Measurements from ENCODE around the gene ATXN1. TPM values are rescaled to one million over a fixed set of nuclear protein-coding genes. Genes with fewer than 3 reads are reported as not detected.

The ATXN1 gene
- total RNA-seq, 1 experiment from 2014 or later: 8.1 TPM

DNA sequence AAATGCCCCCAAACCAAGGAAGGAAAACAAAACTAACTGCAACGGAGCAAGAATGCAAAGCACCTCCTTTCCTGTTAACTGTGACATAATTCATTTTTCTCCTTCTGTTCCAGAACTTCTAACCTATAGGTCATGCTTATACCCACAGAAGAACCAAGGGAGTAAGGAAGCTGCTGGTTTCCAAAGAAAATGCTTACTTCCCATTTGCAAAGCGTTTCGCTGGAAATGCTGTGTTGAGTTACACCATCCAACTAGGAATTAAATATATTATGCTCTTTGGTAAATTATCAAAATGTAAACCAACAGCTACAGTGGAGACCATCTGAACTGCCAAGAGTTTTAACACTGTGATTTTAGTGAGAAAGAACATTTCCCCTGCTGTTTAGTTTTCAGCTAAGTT, 42.9 kb downstream of the ATXN1 start:
- ChIA-PET POLR2A (no interaction called here), CTCF (no interaction called here)
- Mint-ChIP-seq H3K36me3 (no peaks in the 10 kb centered on the region), H3K4me1 (peaks cover 16% of the 10 kb centered on the region), H3K9me3 (no peaks in the 10 kb centered on the region), H3K4me3 (no peak overlapping the region), H3K27me3 (ENCODE audit: low read depth) (no peaks in the 10 kb centered on the region), H3K27ac (no peak overlapping the region)
- DNase-seq (ENCODE audit: low spot score) (no peak), ATAC-seq (no peak)
- TF ChIP-seq, protein P1, sequence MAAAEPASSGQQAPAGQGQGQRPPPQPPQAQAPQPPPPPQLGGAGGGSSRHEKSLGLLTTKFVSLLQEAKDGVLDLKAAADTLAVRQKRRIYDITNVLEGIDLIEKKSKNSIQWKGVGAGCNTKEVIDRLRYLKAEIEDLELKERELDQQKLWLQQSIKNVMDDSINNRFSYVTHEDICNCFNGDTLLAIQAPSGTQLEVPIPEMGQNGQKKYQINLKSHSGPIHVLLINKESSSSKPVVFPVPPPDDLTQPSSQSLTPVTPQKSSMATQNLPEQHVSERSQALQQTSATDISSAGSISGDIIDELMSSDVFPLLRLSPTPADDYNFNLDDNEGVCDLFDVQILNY (CRISPR knock-in tag; IDR thresholded peaks at IDR 0.05): no peak
- TF ChIP-seq SOX15 (CRISPR knock-in tag; IDR thresholded peaks at IDR 0.05) (no peak), CBFB (CRISPR knock-in tag; IDR thresholded peaks at IDR 0.05; ENCODE audit: low read depth) (no peak), NFATC4 (CRISPR knock-in tag; IDR thresholded peaks at IDR 0.05) (no peak), FOXP1 (CRISPR knock-in tag; IDR thresholded peaks at IDR 0.05; ENCODE audit: borderline replicate concordance) (no peak), GABPB1 (CRISPR knock-in tag; IDR thresholded peaks at IDR 0.05) (no peak), ETV6 (CRISPR knock-in tag; IDR thresholded peaks at IDR 0.05) (no peak), OVOL2 (CRISPR knock-in tag; IDR thresholded peaks at IDR 0.05; ENCODE audit: borderline replicate concordance) (no peak), TCF7 (CRISPR knock-in tag; IDR thresholded peaks at IDR 0.05; ENCODE audit: low read depth) (no peak), MXD4 (CRISPR knock-in tag; IDR thresholded peaks at IDR 0.05; ENCODE audit: borderline replicate concordance) (no peak), ZNF219 (CRISPR knock-in tag; IDR thresholded peaks at IDR 0.05; ENCODE audit: borderline replicate concordance) (no peak), IRF2 (CRISPR knock-in tag; IDR thresholded peaks at IDR 0.05; ENCODE audit: borderline replicate concordance, low read depth) (no peak), NFE2L1 (CRISPR knock-in tag; IDR thresholded peaks at IDR 0.05) (no peak), NR2C2 (CRISPR knock-in tag; IDR thresholded peaks at IDR 0.05) (no peak)
- TF ChIP-seq, protein P2, sequence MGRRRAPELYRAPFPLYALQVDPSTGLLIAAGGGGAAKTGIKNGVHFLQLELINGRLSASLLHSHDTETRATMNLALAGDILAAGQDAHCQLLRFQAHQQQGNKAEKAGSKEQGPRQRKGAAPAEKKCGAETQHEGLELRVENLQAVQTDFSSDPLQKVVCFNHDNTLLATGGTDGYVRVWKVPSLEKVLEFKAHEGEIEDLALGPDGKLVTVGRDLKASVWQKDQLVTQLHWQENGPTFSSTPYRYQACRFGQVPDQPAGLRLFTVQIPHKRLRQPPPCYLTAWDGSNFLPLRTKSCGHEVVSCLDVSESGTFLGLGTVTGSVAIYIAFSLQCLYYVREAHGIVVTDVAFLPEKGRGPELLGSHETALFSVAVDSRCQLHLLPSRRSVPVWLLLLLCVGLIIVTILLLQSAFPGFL (CRISPR knock-in tag; IDR thresholded peaks at IDR 0.05; ENCODE audit: borderline replicate concordance): no peak
- TF ChIP-seq, protein P3, sequence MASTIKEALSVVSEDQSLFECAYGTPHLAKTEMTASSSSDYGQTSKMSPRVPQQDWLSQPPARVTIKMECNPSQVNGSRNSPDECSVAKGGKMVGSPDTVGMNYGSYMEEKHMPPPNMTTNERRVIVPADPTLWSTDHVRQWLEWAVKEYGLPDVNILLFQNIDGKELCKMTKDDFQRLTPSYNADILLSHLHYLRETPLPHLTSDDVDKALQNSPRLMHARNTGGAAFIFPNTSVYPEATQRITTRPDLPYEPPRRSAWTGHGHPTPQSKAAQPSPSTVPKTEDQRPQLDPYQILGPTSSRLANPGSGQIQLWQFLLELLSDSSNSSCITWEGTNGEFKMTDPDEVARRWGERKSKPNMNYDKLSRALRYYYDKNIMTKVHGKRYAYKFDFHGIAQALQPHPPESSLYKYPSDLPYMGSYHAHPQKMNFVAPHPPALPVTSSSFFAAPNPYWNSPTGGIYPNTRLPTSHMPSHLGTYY (CRISPR knock-in tag; IDR thresholded peaks at IDR 0.05): no peak
- TF ChIP-seq, protein P4, sequence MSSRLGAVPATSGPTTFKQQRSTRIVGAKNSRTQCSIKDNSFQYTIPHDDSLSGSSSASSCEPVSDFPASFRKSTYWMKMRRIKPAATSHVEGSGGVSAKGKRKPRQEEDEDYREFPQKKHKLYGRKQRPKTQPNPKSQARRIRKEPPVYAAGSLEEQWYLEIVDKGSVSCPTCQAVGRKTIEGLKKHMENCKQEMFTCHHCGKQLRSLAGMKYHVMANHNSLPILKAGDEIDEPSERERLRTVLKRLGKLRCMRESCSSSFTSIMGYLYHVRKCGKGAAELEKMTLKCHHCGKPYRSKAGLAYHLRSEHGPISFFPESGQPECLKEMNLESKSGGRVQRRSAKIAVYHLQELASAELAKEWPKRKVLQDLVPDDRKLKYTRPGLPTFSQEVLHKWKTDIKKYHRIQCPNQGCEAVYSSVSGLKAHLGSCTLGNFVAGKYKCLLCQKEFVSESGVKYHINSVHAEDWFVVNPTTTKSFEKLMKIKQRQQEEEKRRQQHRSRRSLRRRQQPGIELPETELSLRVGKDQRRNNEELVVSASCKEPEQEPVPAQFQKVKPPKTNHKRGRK (CRISPR knock-in tag; IDR thresholded peaks at IDR 0.05; ENCODE audit: borderline replicate concordance): no peak
- TF ChIP-seq, protein P5, sequence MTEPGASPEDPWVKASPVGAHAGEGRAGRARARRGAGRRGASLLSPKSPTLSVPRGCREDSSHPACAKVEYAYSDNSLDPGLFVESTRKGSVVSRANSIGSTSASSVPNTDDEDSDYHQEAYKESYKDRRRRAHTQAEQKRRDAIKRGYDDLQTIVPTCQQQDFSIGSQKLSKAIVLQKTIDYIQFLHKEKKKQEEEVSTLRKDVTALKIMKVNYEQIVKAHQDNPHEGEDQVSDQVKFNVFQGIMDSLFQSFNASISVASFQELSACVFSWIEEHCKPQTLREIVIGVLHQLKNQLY (CRISPR knock-in tag; IDR thresholded peaks at IDR 0.05): no peak
- TF ChIP-seq, protein P6, sequence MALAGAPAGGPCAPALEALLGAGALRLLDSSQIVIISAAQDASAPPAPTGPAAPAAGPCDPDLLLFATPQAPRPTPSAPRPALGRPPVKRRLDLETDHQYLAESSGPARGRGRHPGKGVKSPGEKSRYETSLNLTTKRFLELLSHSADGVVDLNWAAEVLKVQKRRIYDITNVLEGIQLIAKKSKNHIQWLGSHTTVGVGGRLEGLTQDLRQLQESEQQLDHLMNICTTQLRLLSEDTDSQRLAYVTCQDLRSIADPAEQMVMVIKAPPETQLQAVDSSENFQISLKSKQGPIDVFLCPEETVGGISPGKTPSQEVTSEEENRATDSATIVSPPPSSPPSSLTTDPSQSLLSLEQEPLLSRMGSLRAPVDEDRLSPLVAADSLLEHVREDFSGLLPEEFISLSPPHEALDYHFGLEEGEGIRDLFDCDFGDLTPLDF (CRISPR knock-in tag; IDR thresholded peaks at IDR 0.05): no peak

DNA sequence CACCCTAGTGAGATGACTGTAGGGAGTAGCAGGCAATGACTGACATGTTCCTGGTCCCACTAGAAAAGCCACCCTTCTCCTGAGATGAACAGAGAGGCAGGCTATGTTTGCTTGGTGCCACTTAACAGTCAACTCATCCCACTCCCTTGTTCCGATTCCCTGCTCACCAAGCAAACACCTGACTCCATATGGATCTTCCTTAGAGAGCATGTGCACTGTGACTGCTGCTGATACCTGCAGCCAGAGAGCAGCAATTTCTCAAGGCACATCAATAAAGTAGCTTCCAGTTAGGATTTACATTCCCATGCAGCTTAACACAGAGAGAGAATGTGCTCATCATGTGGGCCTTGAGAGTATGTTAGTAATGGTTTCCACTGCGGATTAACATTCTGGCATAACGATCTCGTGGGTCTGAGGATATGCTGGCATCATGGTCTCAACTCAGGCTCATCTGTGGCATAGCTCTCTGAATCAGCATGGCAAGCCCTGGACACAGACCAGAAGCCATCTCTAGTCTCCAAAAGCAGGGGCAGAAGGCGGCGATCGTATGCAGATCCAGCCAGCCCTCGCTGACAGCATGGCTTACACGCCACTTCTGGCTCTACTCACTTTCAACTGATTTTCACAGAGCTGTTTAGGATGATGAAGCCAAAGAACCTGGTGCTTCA, 43.9 kb downstream of the ATXN1 start:
- Mint-ChIP-seq H3K27ac (no peak overlapping the region), H3K4me3 (no peak overlapping the region), H3K36me3 (no peaks in the 10 kb centered on the region), H3K9me3 (no peaks in the 10 kb centered on the region), H3K27me3 (ENCODE audit: low read depth) (no peaks in the 10 kb centered on the region), H3K4me1 (peaks cover 17% of the 10 kb centered on the region)
- no peak for ATAC-seq
- DNase-seq (ENCODE audit: low spot score): no peak
- ChIA-PET CTCF (no interaction called here), POLR2A (no interaction called here)
- TF ChIP-seq, protein P7, sequence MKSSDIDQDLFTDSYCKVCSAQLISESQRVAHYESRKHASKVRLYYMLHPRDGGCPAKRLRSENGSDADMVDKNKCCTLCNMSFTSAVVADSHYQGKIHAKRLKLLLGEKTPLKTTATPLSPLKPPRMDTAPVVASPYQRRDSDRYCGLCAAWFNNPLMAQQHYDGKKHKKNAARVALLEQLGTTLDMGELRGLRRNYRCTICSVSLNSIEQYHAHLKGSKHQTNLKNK (CRISPR knock-in tag; IDR thresholded peaks at IDR 0.05): no peak
- TF ChIP-seq, protein P8, sequence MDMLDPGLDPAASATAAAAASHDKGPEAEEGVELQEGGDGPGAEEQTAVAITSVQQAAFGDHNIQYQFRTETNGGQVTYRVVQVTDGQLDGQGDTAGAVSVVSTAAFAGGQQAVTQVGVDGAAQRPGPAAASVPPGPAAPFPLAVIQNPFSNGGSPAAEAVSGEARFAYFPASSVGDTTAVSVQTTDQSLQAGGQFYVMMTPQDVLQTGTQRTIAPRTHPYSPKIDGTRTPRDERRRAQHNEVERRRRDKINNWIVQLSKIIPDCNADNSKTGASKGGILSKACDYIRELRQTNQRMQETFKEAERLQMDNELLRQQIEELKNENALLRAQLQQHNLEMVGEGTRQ (CRISPR knock-in tag; IDR thresholded peaks at IDR 0.05): no peak
- TF ChIP-seq, protein P9, sequence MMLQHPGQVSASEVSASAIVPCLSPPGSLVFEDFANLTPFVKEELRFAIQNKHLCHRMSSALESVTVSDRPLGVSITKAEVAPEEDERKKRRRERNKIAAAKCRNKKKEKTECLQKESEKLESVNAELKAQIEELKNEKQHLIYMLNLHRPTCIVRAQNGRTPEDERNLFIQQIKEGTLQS (CRISPR knock-in tag; conservative IDR thresholded peaks at IDR 0.05): no peak
- TF ChIP-seq FOXJ3 (CRISPR knock-in tag; IDR thresholded peaks at IDR 0.05; ENCODE audit: borderline replicate concordance) (no peak), NR1H2 (CRISPR knock-in tag; IDR thresholded peaks at IDR 0.05) (no peak), ZBTB21 (CRISPR knock-in tag; IDR thresholded peaks at IDR 0.05; ENCODE audit: borderline replicate concordance) (no peak), MYBL2 (CRISPR knock-in tag; IDR thresholded peaks at IDR 0.05) (no peak), NR2C2 (CRISPR knock-in tag; IDR thresholded peaks at IDR 0.05) (no peak)
- TF ChIP-seq, protein P10, sequence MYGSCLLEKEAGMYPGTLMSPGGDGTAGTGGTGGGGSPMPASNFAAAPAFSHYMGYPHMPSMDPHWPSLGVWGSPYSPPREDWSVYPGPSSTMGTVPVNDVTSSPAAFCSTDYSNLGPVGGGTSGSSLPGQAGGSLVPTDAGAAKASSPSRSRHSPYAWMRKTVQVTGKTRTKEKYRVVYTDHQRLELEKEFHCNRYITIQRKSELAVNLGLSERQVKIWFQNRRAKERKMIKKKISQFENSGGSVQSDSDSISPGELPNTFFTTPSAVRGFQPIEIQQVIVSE (CRISPR knock-in tag; IDR thresholded peaks at IDR 0.05; ENCODE audit: borderline replicate concordance): no peak

All from WTC11 (cell line).